HUES6 (cell line): Measurements from ENCODE around the gene CPA4.

ENCODE experiments used
- H3K27ac ChIP-seq: 2 replicates; pipeline ENCODE4 v1.7.0; 2013; ENCODE audit warnings: low read depth, mild to moderate bottlenecking, low read length, inconsistent platforms
- H3K27me3 ChIP-seq: 2 replicates; pipeline ENCODE4 v1.6.1; 2013; ENCODE audit warnings: low read length; ENCODE audit not compliant: control insufficient read depth, insufficient read depth
- H3K36me3 ChIP-seq: 2 replicates; pipeline ENCODE4 v1.6.1; 2013; ENCODE audit warnings: low read length; ENCODE audit not compliant: control insufficient read depth, insufficient read depth
- H3K4me1 ChIP-seq: 2 replicates; pipeline ENCODE4 v1.6.1; 2013; ENCODE audit warnings: low read length; ENCODE audit not compliant: control insufficient read depth, insufficient read depth
- H3K4me3 ChIP-seq: 2 replicates; pipeline ENCODE4 v1.5.1; 2013; ENCODE audit warnings: low read depth, low read length
- H3K9ac ChIP-seq: one replicate; pipeline ENCODE4 v1.6.1; 2013; ENCODE audit warnings: mild to moderate bottlenecking, low read length
- H3K9me3 ChIP-seq: 2 replicates; pipeline ENCODE4 v1.6.1; 2013; ENCODE audit warnings: low read depth, low read length; ENCODE audit not compliant: control insufficient read depth, insufficient read depth

The CPA4 gene

GRCh38 chr7:130293521-130293920 is 560 bp downstream of the CPA4 start:
- Histone ChIP-seq H3K27me3 (no peaks in the 10 kb centered on the region; the same call in 1 of the 2 replicates), H3K9me3 (no peaks in the 10 kb centered on the region), H3K36me3 (no peaks in the 10 kb centered on the region), H3K9ac (no peak overlapping the region), H3K4me1 (no peaks in the 10 kb centered on the region), H3K27ac (no peak overlapping the region), H3K4me3 (no peak overlapping the region)

GRCh38 chr7:130294314-130294713 is 1.4 kb downstream of the CPA4 start:
- Histone ChIP-seq H3K9me3 (no peaks in the 10 kb centered on the region), H3K9ac (no peak overlapping the region), H3K27ac (no peak overlapping the region), H3K4me1 (no peaks in the 10 kb centered on the region), H3K36me3 (no peaks in the 10 kb centered on the region), H3K27me3 (no peaks in the 10 kb centered on the region; the same call in 1 of the 2 replicates), H3K4me3 (no peak overlapping the region)

- Histone ChIP-seq H3K4me1 (no peaks in the 10 kb centered on the region), H3K36me3 (no peaks in the 10 kb centered on the region), H3K9ac (no peak overlapping the region), H3K27ac (no peak overlapping the region), H3K27me3 (no peaks in the 10 kb centered on the region; the same call in 1 of the 2 replicates), H3K4me3 (no peak overlapping the region), H3K9me3 (no peaks in the 10 kb centered on the region)
These were observed 3.4 kb downstream of the CPA4 start for GRCh38 chr7:130296221-130296951.

- no peaks in the 10 kb centered on the region for H3K4me1 ChIP-seq
- no peak overlapping the region for H3K27ac ChIP-seq
- H3K9ac ChIP-seq, result no peak overlapping the region
- no peaks in the 10 kb centered on the region for H3K9me3 ChIP-seq
- H3K27me3 ChIP-seq, result no peaks in the 10 kb centered on the region; the same call in 1 of the 2 replicates
- H3K4me3 ChIP-seq, result no peak overlapping the region
- H3K36me3 ChIP-seq, result no peaks in the 10 kb centered on the region
These were observed 4.9 kb downstream of the CPA4 start for GRCh38 chr7:130297628-130298543.

GRCh38 chr7:130298544-130299326 is 5.8 kb downstream of the CPA4 start:
- Histone ChIP-seq H3K4me3 (no peak overlapping the region), H3K9ac (no peak overlapping the region), H3K27ac (no peak overlapping the region), H3K36me3 (no peaks in the 10 kb centered on the region), H3K9me3 (no peaks in the 10 kb centered on the region), H3K4me1 (no peaks in the 10 kb centered on the region), H3K27me3 (no peaks in the 10 kb centered on the region; the same call in 1 of the 2 replicates)

- no peaks in the 10 kb centered on the region for H3K36me3 ChIP-seq
- no peak overlapping the region for H3K9ac ChIP-seq
- H3K27ac ChIP-seq, result no peak overlapping the region
- no peaks in the 10 kb centered on the region for H3K4me1 ChIP-seq
- no peak overlapping the region for H3K4me3 ChIP-seq
- H3K9me3 ChIP-seq, result no peaks in the 10 kb centered on the region
- H3K27me3 ChIP-seq, result no peaks in the 10 kb centered on the region; the same call in 1 of the 2 replicates
These were observed 6.9 kb downstream of the CPA4 start for GRCh38 chr7:130299866-130300265.

GRCh38 chr7:130301501-130302020 is 8.6 kb downstream of the CPA4 start:
- no peaks in the 10 kb centered on the region for H3K9me3 ChIP-seq
- no peaks in the 10 kb centered on the region for H3K36me3 ChIP-seq
- no peak overlapping the region for H3K9ac ChIP-seq
- no peak overlapping the region for H3K27ac ChIP-seq
- H3K4me3 ChIP-seq, result no peak overlapping the region
- no peaks in the 10 kb centered on the region for H3K4me1 ChIP-seq
- H3K27me3 ChIP-seq, result no peaks in the 10 kb centered on the region

- H3K36me3 ChIP-seq, result no peaks in the 10 kb centered on the region
- H3K9ac ChIP-seq, result no peak overlapping the region
- H3K27me3 ChIP-seq, result no peaks in the 10 kb centered on the region
- H3K4me1 ChIP-seq, result no peaks in the 10 kb centered on the region
- no peak overlapping the region for H3K4me3 ChIP-seq
- H3K9me3 ChIP-seq, result no peaks in the 10 kb centered on the region
- no peak overlapping the region for H3K27ac ChIP-seq
These were observed 9.7 kb downstream of the CPA4 start for GRCh38 chr7:130302649-130303048.

GRCh38 chr7:130303127-130303526 is 10.2 kb downstream of the CPA4 start:
- H3K9ac ChIP-seq, result no peak overlapping the region
- H3K27me3 ChIP-seq, result no peaks in the 10 kb centered on the region
- H3K27ac ChIP-seq, result no peak overlapping the region
- no peak overlapping the region for H3K4me3 ChIP-seq
- no peaks in the 10 kb centered on the region for H3K36me3 ChIP-seq
- no peaks in the 10 kb centered on the region for H3K9me3 ChIP-seq
- H3K4me1 ChIP-seq, result no peaks in the 10 kb centered on the region

- no peak overlapping the region for H3K9ac ChIP-seq
- H3K4me1 ChIP-seq, result no peaks in the 10 kb centered on the region
- H3K4me3 ChIP-seq, result no peak overlapping the region
- no peaks in the 10 kb centered on the region for H3K9me3 ChIP-seq
- H3K36me3 ChIP-seq, result no peaks in the 10 kb centered on the region
- H3K27me3 ChIP-seq, result no peaks in the 10 kb centered on the region
- no peak overlapping the region for H3K27ac ChIP-seq
These were observed 10.6 kb downstream of the CPA4 start for GRCh38 chr7:130303551-130303950.
